DND-41 (cell line): ENCODE data around the gene C3orf20.

Experiments
- CTCF ChIP-seq: IDR thresholded peaks from 2 replicates; pipeline ENCODE4 v1.5.1; 2012; ENCODE audit warnings: borderline replicate concordance, low read length, moderate library complexity, mild to moderate bottlenecking; ENCODE audit not compliant: poor library complexity, severe bottlenecking; ENCODE audit errors: extremely low read depth
- EZH2 ChIP-seq: IDR thresholded peaks from 3 replicates; pipeline ENCODE4 v1.6.1; 2012; ENCODE audit warnings: borderline replicate concordance, low read depth, mild to moderate bottlenecking, moderate library complexity, low read length, inconsistent platforms; ENCODE audit not compliant: severe bottlenecking

GRCh38 chr3:14703791-14704190 lies 28.9 kb downstream of the C3orf20 start:
- TF ChIP-seq CTCF (no peak), EZH2 (no peak)
